GM23338 (cell line): Measurements from ENCODE around the gene MAST4. TPM values are rescaled to one million over a fixed set of nuclear protein-coding genes. Genes with fewer than 3 reads are reported as not detected.

ENCODE experiments used
- ATAC-seq: fragments of 200-7000 bp; cut with Tn5 transposase; 3 replicates; pipeline ENCODE4 v1.9.1; 2020
- DNase-seq: peaks from one replicate; pipeline ENCODE4 v3.0.0-alpha.2; 2015; ENCODE audit warnings: low spot score
- H2AFZ ChIP-seq: fragments of 200-600 bp; sonication (generic); 2 replicates; pipeline ENCODE4 v1.8.0; 2016; ENCODE audit warnings: antibody characterized with exemption, mild to moderate bottlenecking, moderate library complexity
- H3F3A ChIP-seq: fragments of 200-600 bp; sonication (generic); replicated peaks from 2 replicates; pipeline ENCODE4 v1.8.0; 2017; ENCODE audit warnings: antibody characterized with exemption, mixed run types, low read depth
- H3K27ac ChIP-seq: fragments of 200-600 bp; sonication (generic); 2 replicates; pipeline ENCODE4 v1.6.1; 2016; ENCODE audit warnings: low read depth
- H3K27me3 ChIP-seq: fragments of 200-600 bp; sonication (generic); 2 replicates; pipeline ENCODE4 v1.8.0; 2016; ENCODE audit warnings: mild to moderate bottlenecking, mixed run types, moderate library complexity; ENCODE audit not compliant: insufficient read depth
- H3K36me3 ChIP-seq: fragments of 200-600 bp; sonication (generic); 2 replicates; pipeline ENCODE4 v1.8.0; 2016; ENCODE audit warnings: mild to moderate bottlenecking; ENCODE audit not compliant: insufficient read depth
- H3K4me1 ChIP-seq: fragments of 200-600 bp; sonication (generic); 2 replicates; pipeline ENCODE4 v1.8.0; 2016; ENCODE audit warnings: mild to moderate bottlenecking, moderate library complexity; ENCODE audit not compliant: insufficient read depth
- H3K4me2 ChIP-seq: fragments of 200-600 bp; sonication (generic); 2 replicates; pipeline ENCODE4 v1.7.1; 2017; ENCODE audit warnings: mixed run types
- H3K4me3 ChIP-seq: fragments of 200-600 bp; sonication (generic); 2 replicates; pipeline ENCODE4 v1.6.1; 2016; ENCODE audit warnings: mixed run types
- H3K79me2 ChIP-seq: fragments of 200-600 bp; sonication (generic); replicated peaks from 2 replicates; pipeline ENCODE4 v1.8.0; 2017; ENCODE audit warnings: mild to moderate bottlenecking; ENCODE audit not compliant: insufficient read depth
- H3K9me2 ChIP-seq: fragments of 200-600 bp; sonication (generic); 2 replicates; pipeline ENCODE4 v1.8.0; 2017; ENCODE audit not compliant: insufficient read depth
- H4K20me1 ChIP-seq: fragments of 200-600 bp; sonication (generic); replicated peaks from 2 replicates; pipeline ENCODE4 v1.8.0; 2017; ENCODE audit warnings: mild to moderate bottlenecking; ENCODE audit not compliant: insufficient read depth
- H3K27ac Mint-ChIP-seq: 2 replicates; pipeline ENCODE4 v1.8.0; 2020; ENCODE audit warnings: inconsistent platforms, mild to moderate bottlenecking, moderate library complexity, mixed read lengths
- H3K27me3 Mint-ChIP-seq: 3 replicates; pipeline ENCODE4 v1.8.0; 2022; ENCODE audit warnings: low read depth, mild to moderate bottlenecking, moderate library complexity, mixed read lengths, inconsistent platforms; ENCODE audit not compliant: insufficient read depth, poor library complexity
- H3K36me3 Mint-ChIP-seq: 3 replicates; pipeline ENCODE4 v1.8.0; 2021; ENCODE audit warnings: low read depth, mild to moderate bottlenecking, inconsistent platforms, moderate library complexity, mixed read lengths
- H3K4me1 Mint-ChIP-seq: 3 replicates; pipeline ENCODE4 v1.8.0; 2020; ENCODE audit warnings: mild to moderate bottlenecking, inconsistent platforms, mixed read lengths
- H3K4me3 Mint-ChIP-seq: 3 replicates; pipeline ENCODE4 v1.8.0; 2021; ENCODE audit warnings: moderate library complexity, mild to moderate bottlenecking, inconsistent platforms, mixed read lengths
- H3K9me3 Mint-ChIP-seq: 3 replicates; pipeline ENCODE4 v1.8.0; 2020; ENCODE audit warnings: moderate library complexity, mild to moderate bottlenecking, inconsistent platforms, mixed read lengths
- CREB1 ChIP-seq: fragments of 250-450 bp; sonication (Bioruptor Pico); IDR thresholded peaks from 2 replicates; pipeline ENCODE4 v1.5.0; 2020; ENCODE audit warnings: low read depth, mild to moderate bottlenecking, moderate library complexity
- EZH2 ChIP-seq: fragments of 200-600 bp; sonication (generic); IDR thresholded peaks from one replicate; pipeline ENCODE4 v1.8.0; 2017; ENCODE audit warnings: antibody characterized with exemption, mild to moderate bottlenecking, low read depth; ENCODE audit not compliant: unreplicated experiment
- EZH2phosphoT487 ChIP-seq: fragments of 200-600 bp; sonication (generic); IDR thresholded peaks from one replicate; pipeline ENCODE4 v1.8.1; 2018; ENCODE audit warnings: antibody characterized with exemption; ENCODE audit not compliant: unreplicated experiment
- JUNB ChIP-seq: IDR thresholded peaks from one replicate; pipeline ENCODE4 v1.6.1; 2016; ENCODE audit warnings: antibody characterized with exemption; ENCODE audit not compliant: unreplicated experiment
- NANOG ChIP-seq: IDR thresholded peaks from 2 replicates; pipeline ENCODE4 v1.6.1; 2016; ENCODE audit warnings: antibody characterized with exemption, borderline replicate concordance
- POLR2AphosphoS5 ChIP-seq: IDR thresholded peaks from 2 replicates; pipeline ENCODE4 v1.6.1; 2016; ENCODE audit warnings: antibody characterized with exemption, low read depth
- STAT1 ChIP-seq: IDR thresholded peaks from one replicate; pipeline ENCODE4 v1.6.1; 2016; ENCODE audit warnings: antibody characterized with exemption; ENCODE audit not compliant: unreplicated experiment
- ZNF114 ChIP-seq: fragments of 250-450 bp; sonication (Bioruptor Pico); IDR thresholded peaks from 2 replicates; pipeline ENCODE4 v1.5.0; 2020; ENCODE audit warnings: mild to moderate bottlenecking, moderate library complexity
- ZNF331 ChIP-seq: fragments of 250-450 bp; sonication (Bioruptor Pico); IDR thresholded peaks from 2 replicates; pipeline ENCODE4 v1.5.0; 2020; ENCODE audit warnings: low read depth, mild to moderate bottlenecking, moderate library complexity
- polyA plus RNA-seq: library from polyadenylated mRNA; unstranded; fragments of >200 nt; fragmentation: Nextera tagmentation; extraction: Ambion mirVana; gene quantifications from 2 replicates; pipeline ENCODE4 v1.2.1, GENCODE V29; 2016
- total RNA-seq: library from RNA; depleted of rRNA; stranded (reverse); fragments of >200 nt; shearing (Covaris generic); gene quantifications from 2 replicates; pipeline ENCODE4 v1.2.3, GENCODE V29; 2014
- TF ChIP-seq, protein P1 (sequence below): IDR thresholded peaks from 2 replicates; pipeline ENCODE4 v1.6.1; 2016; ENCODE audit warnings: antibody characterized with exemption
- TF ChIP-seq, protein P2 (sequence below), 2 experiments: fragments of 200-600 bp in 1 of 2; sonication (generic) in 1 of 2; conservative IDR thresholded peaks; 2 replicates each; pipeline versions ENCODE4 v1.5.1 to v1.6.1; 2016 to 2017; ENCODE audit warnings: antibody characterized with exemption in 2 of 2, low read depth in 2 of 2, mild to moderate bottlenecking in 2 of 2, moderate library complexity in 1 of 2
- TF ChIP-seq, protein P3 (sequence below): IDR thresholded peaks from one replicate; pipeline ENCODE4 v1.6.1; 2018; ENCODE audit warnings: antibody characterized with exemption; ENCODE audit not compliant: unreplicated experiment
- TF ChIP-seq, protein P4 (sequence below): fragments of 250-450 bp; sonication (Bioruptor Pico); IDR thresholded peaks from 2 replicates; pipeline ENCODE4 v1.5.0; 2020; ENCODE audit warnings: mild to moderate bottlenecking, moderate library complexity

The MAST4 gene
- total and polyA plus RNA-seq, 2 experiments from 2014 or later = 3.6 to 8.5 TPM

DNA sequence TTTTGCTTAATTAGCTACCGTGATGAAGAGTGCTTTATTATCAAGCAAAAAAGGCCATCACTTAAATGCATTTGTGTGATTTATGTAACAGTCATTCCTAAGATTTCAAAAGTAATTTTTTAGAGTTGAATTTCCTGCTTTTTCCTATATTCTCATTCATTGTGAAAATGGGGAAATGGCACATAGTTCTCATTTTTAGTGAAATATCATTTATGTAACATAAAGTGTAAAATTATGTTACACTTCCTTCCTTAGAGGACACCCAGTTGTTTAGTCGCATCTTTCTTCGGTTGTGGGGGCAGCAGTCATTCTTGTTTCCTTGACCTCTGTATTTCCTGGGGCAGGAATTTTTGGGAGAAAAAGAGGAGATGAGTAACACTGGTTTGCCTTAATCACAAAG is 142.8 kb downstream of the MAST4 start:
- no peak overlapping the region for H3K27ac Mint-ChIP-seq
- no peaks in the 10 kb centered on the region for H3K4me1 ChIP-seq
- H4K20me1 ChIP-seq = no peaks in the 10 kb centered on the region
- H3F3A ChIP-seq = no peaks in the 10 kb centered on the region
- H3K27ac ChIP-seq = no peak overlapping the region
- no peaks in the 10 kb centered on the region for H3K79me2 ChIP-seq
- TF ChIP-seq JUNB (no peak), EZH2phosphoT487 (no peak), ZNF114 (no peak), EZH2 (no peak), POLR2AphosphoS5 (no peak), STAT1 (no peak), ZNF331 (CRISPR knock-in tag) (no peak), NANOG (no peak), CREB1 (no peak)
- TF ChIP-seq, protein P1, sequence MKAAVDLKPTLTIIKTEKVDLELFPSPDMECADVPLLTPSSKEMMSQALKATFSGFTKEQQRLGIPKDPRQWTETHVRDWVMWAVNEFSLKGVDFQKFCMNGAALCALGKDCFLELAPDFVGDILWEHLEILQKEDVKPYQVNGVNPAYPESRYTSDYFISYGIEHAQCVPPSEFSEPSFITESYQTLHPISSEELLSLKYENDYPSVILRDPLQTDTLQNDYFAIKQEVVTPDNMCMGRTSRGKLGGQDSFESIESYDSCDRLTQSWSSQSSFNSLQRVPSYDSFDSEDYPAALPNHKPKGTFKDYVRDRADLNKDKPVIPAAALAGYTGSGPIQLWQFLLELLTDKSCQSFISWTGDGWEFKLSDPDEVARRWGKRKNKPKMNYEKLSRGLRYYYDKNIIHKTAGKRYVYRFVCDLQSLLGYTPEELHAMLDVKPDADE = no peak
- TF ChIP-seq, protein P2, sequence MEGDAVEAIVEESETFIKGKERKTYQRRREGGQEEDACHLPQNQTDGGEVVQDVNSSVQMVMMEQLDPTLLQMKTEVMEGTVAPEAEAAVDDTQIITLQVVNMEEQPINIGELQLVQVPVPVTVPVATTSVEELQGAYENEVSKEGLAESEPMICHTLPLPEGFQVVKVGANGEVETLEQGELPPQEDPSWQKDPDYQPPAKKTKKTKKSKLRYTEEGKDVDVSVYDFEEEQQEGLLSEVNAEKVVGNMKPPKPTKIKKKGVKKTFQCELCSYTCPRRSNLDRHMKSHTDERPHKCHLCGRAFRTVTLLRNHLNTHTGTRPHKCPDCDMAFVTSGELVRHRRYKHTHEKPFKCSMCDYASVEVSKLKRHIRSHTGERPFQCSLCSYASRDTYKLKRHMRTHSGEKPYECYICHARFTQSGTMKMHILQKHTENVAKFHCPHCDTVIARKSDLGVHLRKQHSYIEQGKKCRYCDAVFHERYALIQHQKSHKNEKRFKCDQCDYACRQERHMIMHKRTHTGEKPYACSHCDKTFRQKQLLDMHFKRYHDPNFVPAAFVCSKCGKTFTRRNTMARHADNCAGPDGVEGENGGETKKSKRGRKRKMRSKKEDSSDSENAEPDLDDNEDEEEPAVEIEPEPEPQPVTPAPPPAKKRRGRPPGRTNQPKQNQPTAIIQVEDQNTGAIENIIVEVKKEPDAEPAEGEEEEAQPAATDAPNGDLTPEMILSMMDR (conservative IDR thresholded peaks at IDR 0.05; ENCODE audit: low read depth in 2 of 2) = no peak
- TF ChIP-seq, protein P3, sequence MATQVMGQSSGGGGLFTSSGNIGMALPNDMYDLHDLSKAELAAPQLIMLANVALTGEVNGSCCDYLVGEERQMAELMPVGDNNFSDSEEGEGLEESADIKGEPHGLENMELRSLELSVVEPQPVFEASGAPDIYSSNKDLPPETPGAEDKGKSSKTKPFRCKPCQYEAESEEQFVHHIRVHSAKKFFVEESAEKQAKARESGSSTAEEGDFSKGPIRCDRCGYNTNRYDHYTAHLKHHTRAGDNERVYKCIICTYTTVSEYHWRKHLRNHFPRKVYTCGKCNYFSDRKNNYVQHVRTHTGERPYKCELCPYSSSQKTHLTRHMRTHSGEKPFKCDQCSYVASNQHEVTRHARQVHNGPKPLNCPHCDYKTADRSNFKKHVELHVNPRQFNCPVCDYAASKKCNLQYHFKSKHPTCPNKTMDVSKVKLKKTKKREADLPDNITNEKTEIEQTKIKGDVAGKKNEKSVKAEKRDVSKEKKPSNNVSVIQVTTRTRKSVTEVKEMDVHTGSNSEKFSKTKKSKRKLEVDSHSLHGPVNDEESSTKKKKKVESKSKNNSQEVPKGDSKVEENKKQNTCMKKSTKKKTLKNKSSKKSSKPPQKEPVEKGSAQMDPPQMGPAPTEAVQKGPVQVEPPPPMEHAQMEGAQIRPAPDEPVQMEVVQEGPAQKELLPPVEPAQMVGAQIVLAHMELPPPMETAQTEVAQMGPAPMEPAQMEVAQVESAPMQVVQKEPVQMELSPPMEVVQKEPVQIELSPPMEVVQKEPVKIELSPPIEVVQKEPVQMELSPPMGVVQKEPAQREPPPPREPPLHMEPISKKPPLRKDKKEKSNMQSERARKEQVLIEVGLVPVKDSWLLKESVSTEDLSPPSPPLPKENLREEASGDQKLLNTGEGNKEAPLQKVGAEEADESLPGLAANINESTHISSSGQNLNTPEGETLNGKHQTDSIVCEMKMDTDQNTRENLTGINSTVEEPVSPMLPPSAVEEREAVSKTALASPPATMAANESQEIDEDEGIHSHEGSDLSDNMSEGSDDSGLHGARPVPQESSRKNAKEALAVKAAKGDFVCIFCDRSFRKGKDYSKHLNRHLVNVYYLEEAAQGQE = no peak
- TF ChIP-seq, protein P4, sequence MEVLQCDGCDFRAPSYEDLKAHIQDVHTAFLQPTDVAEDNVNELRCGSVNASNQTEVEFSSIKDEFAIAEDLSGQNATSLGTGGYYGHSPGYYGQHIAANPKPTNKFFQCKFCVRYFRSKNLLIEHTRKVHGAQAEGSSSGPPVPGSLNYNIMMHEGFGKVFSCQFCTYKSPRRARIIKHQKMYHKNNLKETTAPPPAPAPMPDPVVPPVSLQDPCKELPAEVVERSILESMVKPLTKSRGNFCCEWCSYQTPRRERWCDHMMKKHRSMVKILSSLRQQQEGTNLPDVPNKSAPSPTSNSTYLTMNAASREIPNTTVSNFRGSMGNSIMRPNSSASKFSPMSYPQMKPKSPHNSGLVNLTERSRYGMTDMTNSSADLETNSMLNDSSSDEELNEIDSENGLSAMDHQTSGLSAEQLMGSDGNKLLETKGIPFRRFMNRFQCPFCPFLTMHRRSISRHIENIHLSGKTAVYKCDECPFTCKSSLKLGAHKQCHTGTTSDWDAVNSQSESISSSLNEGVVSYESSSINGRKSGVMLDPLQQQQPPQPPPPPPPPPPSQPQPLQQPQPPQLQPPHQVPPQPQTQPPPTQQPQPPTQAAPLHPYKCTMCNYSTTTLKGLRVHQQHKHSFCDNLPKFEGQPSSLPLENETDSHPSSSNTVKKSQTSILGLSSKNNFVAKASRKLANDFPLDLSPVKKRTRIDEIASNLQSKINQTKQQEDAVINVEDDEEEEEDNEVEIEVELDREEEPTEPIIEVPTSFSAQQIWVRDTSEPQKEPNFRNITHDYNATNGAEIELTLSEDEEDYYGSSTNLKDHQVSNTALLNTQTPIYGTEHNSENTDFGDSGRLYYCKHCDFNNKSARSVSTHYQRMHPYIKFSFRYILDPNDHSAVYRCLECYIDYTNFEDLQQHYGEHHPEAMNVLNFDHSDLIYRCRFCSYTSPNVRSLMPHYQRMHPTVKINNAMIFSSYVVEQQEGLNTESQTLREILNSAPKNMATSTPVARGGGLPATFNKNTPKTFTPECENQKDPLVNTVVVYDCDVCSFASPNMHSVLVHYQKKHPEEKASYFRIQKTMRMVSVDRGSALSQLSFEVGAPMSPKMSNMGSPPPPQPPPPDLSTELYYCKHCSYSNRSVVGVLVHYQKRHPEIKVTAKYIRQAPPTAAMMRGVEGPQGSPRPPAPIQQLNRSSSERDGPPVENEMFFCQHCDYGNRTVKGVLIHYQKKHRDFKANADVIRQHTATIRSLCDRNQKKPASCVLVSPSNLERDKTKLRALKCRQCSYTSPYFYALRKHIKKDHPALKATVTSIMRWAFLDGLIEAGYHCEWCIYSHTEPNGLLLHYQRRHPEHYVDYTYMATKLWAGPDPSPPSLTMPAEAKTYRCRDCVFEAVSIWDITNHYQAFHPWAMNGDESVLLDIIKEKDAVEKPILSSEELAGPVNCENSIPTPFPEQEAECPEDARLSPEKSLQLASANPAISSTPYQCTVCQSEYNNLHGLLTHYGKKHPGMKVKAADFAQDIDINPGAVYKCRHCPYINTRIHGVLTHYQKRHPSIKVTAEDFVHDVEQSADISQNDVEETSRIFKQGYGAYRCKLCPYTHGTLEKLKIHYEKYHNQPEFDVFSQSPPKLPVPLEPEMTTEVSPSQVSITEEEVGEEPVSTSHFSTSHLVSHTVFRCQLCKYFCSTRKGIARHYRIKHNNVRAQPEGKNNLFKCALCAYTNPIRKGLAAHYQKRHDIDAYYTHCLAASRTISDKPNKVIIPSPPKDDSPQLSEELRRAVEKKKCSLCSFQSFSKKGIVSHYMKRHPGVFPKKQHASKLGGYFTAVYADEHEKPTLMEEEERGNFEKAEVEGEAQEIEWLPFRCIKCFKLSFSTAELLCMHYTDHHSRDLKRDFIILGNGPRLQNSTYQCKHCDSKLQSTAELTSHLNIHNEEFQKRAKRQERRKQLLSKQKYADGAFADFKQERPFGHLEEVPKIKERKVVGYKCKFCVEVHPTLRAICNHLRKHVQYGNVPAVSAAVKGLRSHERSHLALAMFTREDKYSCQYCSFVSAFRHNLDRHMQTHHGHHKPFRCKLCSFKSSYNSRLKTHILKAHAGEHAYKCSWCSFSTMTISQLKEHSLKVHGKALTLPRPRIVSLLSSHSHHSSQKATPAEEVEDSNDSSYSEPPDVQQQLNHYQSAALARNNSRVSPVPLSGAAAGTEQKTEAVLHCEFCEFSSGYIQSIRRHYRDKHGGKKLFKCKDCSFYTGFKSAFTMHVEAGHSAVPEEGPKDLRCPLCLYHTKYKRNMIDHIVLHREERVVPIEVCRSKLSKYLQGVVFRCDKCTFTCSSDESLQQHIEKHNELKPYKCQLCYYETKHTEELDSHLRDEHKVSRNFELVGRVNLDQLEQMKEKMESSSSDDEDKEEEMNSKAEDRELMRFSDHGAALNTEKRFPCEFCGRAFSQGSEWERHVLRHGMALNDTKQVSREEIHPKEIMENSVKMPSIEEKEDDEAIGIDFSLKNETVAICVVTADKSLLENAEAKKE (CRISPR knock-in tag) = no peak
- H3K27me3 ChIP-seq = no peaks in the 10 kb centered on the region
- H3K36me3 ChIP-seq = no peaks in the 10 kb centered on the region
- H2AFZ ChIP-seq = no peak overlapping the region
- H3K9me3 Mint-ChIP-seq = no peaks in the 10 kb centered on the region
- H3K27me3 Mint-ChIP-seq = no peaks in the 10 kb centered on the region
- H3K36me3 Mint-ChIP-seq = no peaks in the 10 kb centered on the region; the same call in 2 of the 3 replicates
- ATAC-seq (no peak), DNase-seq (no peak)
- no peak overlapping the region for H3K4me2 ChIP-seq
- H3K4me1 Mint-ChIP-seq = no peaks in the 10 kb centered on the region
- no peak overlapping the region for H3K4me3 Mint-ChIP-seq
- H3K9me2 ChIP-seq = 0 out of 2 replicates have a peak, but pooled peaks cover 4% of the 10 kb centered on the region
- H3K4me3 ChIP-seq = no peak overlapping the region
